Sigmoid colon (tissue), 7 donors: ENCODE results near the gene TSC22D1. TPM values are rescaled to one million over a fixed set of nuclear protein-coding genes. Genes with fewer than 3 reads are reported as not detected.

Experiments
- DNase-seq: peaks from one replicate; pipeline ENCODE4 v3.0.0-alpha.2; 2019
- H3K27ac ChIP-seq, 4 donors: fragments of 200-600 bp; sonication (generic); one replicate each; pipeline ENCODE4 v1.5.1; 2016 to 2019; ENCODE audit warnings: mild to moderate bottlenecking in 1 of 4
- H3K27me3 ChIP-seq, 3 donors: fragments of 200-600 bp; sonication (generic); one replicate each; pipeline ENCODE4 v1.5.1; 2019; ENCODE audit warnings: mild to moderate bottlenecking in 1 of 3
- H3K36me3 ChIP-seq, 4 donors: fragments of 200-600 bp; sonication (generic); one replicate each; pipeline ENCODE4 v1.5.1; 2016 to 2019
- H3K4me1 ChIP-seq, 4 donors: fragments of 200-600 bp; sonication (generic); one replicate each; pipeline ENCODE4 v1.5.1; 2017 to 2019
- H3K4me3 ChIP-seq, 4 donors: fragments of 200-600 bp; sonication (generic); one replicate each; pipeline ENCODE4 v1.5.1; 2017 to 2019; ENCODE audit warnings: mild to moderate bottlenecking in 2 of 4, moderate library complexity in 1 of 4
- H3K9me3 ChIP-seq, 4 donors: fragments of 200-600 bp in 3 of 4; sonication (generic) in 3 of 4; one replicate each; pipeline versions ENCODE4 v1.5.1 to v1.6.1; 2013 to 2019
- CTCF ChIP-seq, 4 experiments: fragments of 450-650 bp in 3 of 4; fragments of 200-600 bp in 1 of 4; IDR thresholded peaks; one replicate each; pipeline ENCODE4 v1.5.1; 2016 to 2019; ENCODE audit warnings: antibody characterized with exemption in 4 of 4, mild to moderate bottlenecking in 3 of 4, moderate library complexity in 2 of 4
- EP300 ChIP-seq, 4 donors: sonication (generic); formaldehyde crosslinking; IDR thresholded peaks; one replicate each; pipeline ENCODE4 v1.6.1; 2017; ENCODE audit warnings: antibody characterized with exemption in 4 of 4
- POLR2A ChIP-seq, 2 donors: fragments of 450-650 bp; IDR thresholded peaks; one replicate each; pipeline ENCODE4 v1.6.1; 2016; ENCODE audit warnings: antibody characterized with exemption in 2 of 2, mild to moderate bottlenecking in 2 of 2, moderate library complexity in 2 of 2
- POLR2AphosphoS5 ChIP-seq, 4 donors: sonication (generic); formaldehyde crosslinking; IDR thresholded peaks; one replicate each; pipeline ENCODE4 v1.6.1; 2017; ENCODE audit warnings: antibody characterized with exemption in 4 of 4
- WGBS, 2 donors: extraction: QIAGEN DNeasy Blood & Tissue Kit; methylation state at CpG; one replicate each; pipeline ENCODE4 v1.1.7; 2013; 5-methylcytosine and 5-hydroxymethylcytosine counted together
- intact Hi-C: fragments of 100-400 bp; cut with DNase I; formaldehyde crosslinking; loops from one replicate; pipeline ENCODE4 v1.15.1; 2023
- polyA plus RNA-seq, 3 donors: library from polyadenylated mRNA; stranded (reverse); fragments of 200-250 nt; gene quantifications; one replicate each; pipeline ENCODE4 v1.2.3, GENCODE V29; 2013
- total RNA-seq, 4 donors: library from RNA; depleted of rRNA; stranded (reverse); fragments of >200 nt; gene quantifications; one replicate each; pipeline ENCODE4 v1.1.0, GENCODE V29; 2016
- donor health status: healthy with polysubstance abuse.
- donor health status: Bipolar disorder and iron deficiency.
- donor health status: healthy.

Gene TSC22D1
- total and polyA plus RNA-seq, 7 donors, result 121 to 225 (median 176) TPM

DNA sequence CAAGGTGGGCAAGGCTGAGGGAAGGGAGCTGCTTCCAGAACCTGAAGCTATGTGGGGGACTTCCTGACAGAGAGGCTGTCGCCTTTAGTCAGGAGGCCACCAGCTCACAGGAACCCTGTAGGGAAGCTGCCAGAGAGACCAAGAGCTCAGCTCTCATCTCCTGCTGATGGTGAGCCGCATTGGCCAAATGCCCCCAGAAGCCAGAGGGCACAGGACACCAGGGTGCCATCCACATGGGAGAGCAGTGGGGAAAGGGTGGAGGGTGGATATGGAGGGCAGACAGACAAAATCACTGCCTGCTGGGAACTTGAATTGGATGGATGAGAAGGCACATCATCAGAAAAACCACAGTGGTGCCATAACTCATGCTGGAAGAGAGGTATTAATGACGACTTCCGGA, 166.5 kb downstream of the TSC22D1 start:
- intact Hi-C loops, result no loop called here
- Histone ChIP-seq H3K4me3 (no peak overlapping the region), H3K4me1 (no peaks in the 10 kb centered on the region), H3K27me3 (no peaks in the 10 kb centered on the region), H3K9me3 (no peaks in the 10 kb centered on the region), H3K36me3 (no peaks in the 10 kb centered on the region), H3K27ac (no peak overlapping the region)
- TF ChIP-seq EP300 (IDR thresholded peaks at IDR 0.05) (no peak), POLR2AphosphoS5 (IDR thresholded peaks at IDR 0.05) (no peak), CTCF (IDR thresholded peaks at IDR 0.05) (no peak), POLR2A (IDR thresholded peaks at IDR 0.05) (no peak)
- WGBS, 2 donors, result 77 to 93% methylated on average over 4 of the region's 4 CpGs
- DNase-seq, result no peak

- Histone ChIP-seq H3K27ac (no peak overlapping the region), H3K4me3 (no peak overlapping the region), H3K27me3 (no peaks in the 10 kb centered on the region), H3K36me3 (no peaks in the 10 kb centered on the region), H3K9me3 (no peaks in the 10 kb centered on the region), H3K4me1 (no peaks in the 10 kb centered on the region)
- WGBS, 2 donors, result 94 to 95% methylated on average over 7 of the region's 7 CpGs
- no peak for DNase-seq
- TF ChIP-seq POLR2A (IDR thresholded peaks at IDR 0.05), result no peak
- TF ChIP-seq EP300 (IDR thresholded peaks at IDR 0.05), result no peak
- TF ChIP-seq CTCF (IDR thresholded peaks at IDR 0.05), result no peak
- TF ChIP-seq POLR2AphosphoS5 (IDR thresholded peaks at IDR 0.05), result no peak
- intact Hi-C loops, result no loop called here
Measured at GRCh38 chr13:44407891-44408290, 168.2 kb downstream of the TSC22D1 start.

- H3K27me3 ChIP-seq, result no peaks in the 10 kb centered on the region
- H3K4me1 ChIP-seq, result no peaks in the 10 kb centered on the region
- no peak overlapping the region for H3K4me3 ChIP-seq
- DNase-seq, result no peak
- 94 to 95% methylated on average over 3 of the region's 3 CpGs for whole genome bisulfite sequencing, 2 donors
- no peaks in the 10 kb centered on the region for H3K36me3 ChIP-seq
- no peak for TF ChIP-seq POLR2A (IDR thresholded peaks at IDR 0.05)
- TF ChIP-seq CTCF (IDR thresholded peaks at IDR 0.05), result no peak
- TF ChIP-seq POLR2AphosphoS5 (IDR thresholded peaks at IDR 0.05), result no peak
- TF ChIP-seq EP300 (IDR thresholded peaks at IDR 0.05), result no peak
- H3K27ac ChIP-seq, result no peak overlapping the region
- intact Hi-C loops, result no loop called here
- no peaks in the 10 kb centered on the region for H3K9me3 ChIP-seq
Measured at GRCh38 chr13:44407379-44407778, 168.8 kb downstream of the TSC22D1 start.

DNA sequence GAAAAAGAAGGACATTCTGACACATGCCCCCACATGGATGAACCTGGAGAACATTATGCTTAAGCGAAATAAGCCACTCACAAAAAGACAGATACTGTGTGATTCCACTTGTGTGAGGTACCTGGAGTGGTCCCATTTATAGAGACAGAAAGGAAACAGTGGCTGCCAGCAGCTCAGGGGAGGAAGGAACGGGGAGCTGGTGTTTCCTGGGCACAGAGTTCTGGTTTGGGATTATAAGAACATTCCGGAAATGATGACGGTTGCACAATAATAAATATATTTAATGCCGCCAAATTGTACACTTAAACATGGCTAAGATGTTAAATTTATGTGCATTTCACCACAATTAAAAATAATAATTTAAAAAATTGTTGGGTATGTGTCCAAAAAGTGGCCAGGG, 169.5 kb downstream of the TSC22D1 start:
- TF ChIP-seq POLR2A (IDR thresholded peaks at IDR 0.05), result no peak
- no peak for TF ChIP-seq POLR2AphosphoS5 (IDR thresholded peaks at IDR 0.05)
- no peak for TF ChIP-seq CTCF (IDR thresholded peaks at IDR 0.05)
- no peak for TF ChIP-seq EP300 (IDR thresholded peaks at IDR 0.05)
- Histone ChIP-seq H3K9me3 (no peaks in the 10 kb centered on the region), H3K27me3 (no peaks in the 10 kb centered on the region), H3K27ac (no peak overlapping the region), H3K4me1 (no peaks in the 10 kb centered on the region), H3K36me3 (no peaks in the 10 kb centered on the region), H3K4me3 (no peak overlapping the region)
- no peak for DNase-seq
- intact Hi-C loops, result no loop called here
- WGBS, 2 donors, result 60 to 91% methylated on average over 5 of the region's 5 CpGs
